ENCODE results near the gene MAP3K19. TPM values are rescaled to one million over a fixed set of nuclear protein-coding genes. Genes with fewer than 3 reads are reported as not detected.

MAP3K19 gene
- total RNA-seq, 1 experiment from 2014 or later = not detected

- H3K27ac Mint-ChIP-seq (ENCODE audit: unreplicated experiment) = no peak overlapping the region
- CTCF ChIA-PET = interaction anchor here (0.9 kb wide), 1 partner anchor 11 kb away, joined by 3 read pairs; no protein-coding TSS in a partner anchor
- H3K36me3 Mint-ChIP-seq (ENCODE audit: insufficient read depth, unreplicated experiment) = no peaks in the 10 kb centered on the region
- no peaks in the 10 kb centered on the region for H3K9me3 Mint-ChIP-seq (ENCODE audit: low read depth, unreplicated experiment)
- no peak overlapping the region for H3K4me3 Mint-ChIP-seq (ENCODE audit: low read depth, unreplicated experiment)
- no peaks in the 10 kb centered on the region for H3K4me1 Mint-ChIP-seq (ENCODE audit: low read depth, unreplicated experiment)
- DNase-seq = no peak
- intact Hi-C loops (cut with micrococcal nuclease; ENCODE audit: unreplicated experiment) = no loop called here
- no TSS peak for BruUV-seq (replicated peaks)
- no peak for TF ChIP-seq CTCF (IDR thresholded peaks at IDR 0.05; ENCODE audit: unreplicated experiment)
- H3K27me3 Mint-ChIP-seq (ENCODE audit: unreplicated experiment) = no peaks in the 10 kb centered on the region
Observed at GRCh38 chr2:134999521-134999920, 47.7 kb downstream of the MAP3K19 start.

DNA sequence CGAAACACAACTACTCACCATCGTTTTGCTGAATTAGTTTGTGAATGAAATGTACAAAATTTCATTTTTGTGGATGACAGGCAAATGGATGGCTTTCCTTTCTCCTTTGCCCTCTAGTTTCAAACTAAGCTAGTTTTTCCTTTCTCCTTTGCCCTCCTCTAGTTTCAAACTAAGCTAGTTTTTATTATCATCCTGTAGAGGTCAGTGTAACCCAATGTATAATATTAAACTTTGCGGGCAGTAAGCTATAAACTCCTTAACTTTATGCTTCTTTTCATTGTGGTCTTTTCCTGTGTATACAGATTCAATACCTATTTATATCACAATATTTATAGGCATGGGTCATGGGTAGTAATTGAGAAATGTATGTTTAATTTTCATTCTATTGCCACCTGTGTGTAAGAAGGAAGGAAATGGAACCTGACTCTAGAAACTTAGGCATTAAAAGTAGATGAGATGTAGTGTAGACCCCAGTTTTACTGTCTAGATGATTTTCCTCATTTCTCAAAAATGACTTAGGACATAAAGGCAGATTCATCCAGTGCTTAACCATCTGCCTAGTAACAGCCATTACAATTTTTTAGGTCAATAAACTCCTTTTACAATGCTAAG is 58.1 kb downstream of the MAP3K19 start:
- no peak for TF ChIP-seq CTCF (IDR thresholded peaks at IDR 0.05; ENCODE audit: unreplicated experiment)
- Mint-ChIP-seq H3K27me3 (ENCODE audit: unreplicated experiment) (peaks cover 36% of the 10 kb centered on the region), H3K36me3 (ENCODE audit: insufficient read depth, unreplicated experiment) (no peaks in the 10 kb centered on the region), H3K4me1 (ENCODE audit: low read depth, unreplicated experiment) (no peaks in the 10 kb centered on the region), H3K4me3 (ENCODE audit: low read depth, unreplicated experiment) (no peak overlapping the region), H3K27ac (ENCODE audit: unreplicated experiment) (no peak overlapping the region), H3K9me3 (ENCODE audit: low read depth, unreplicated experiment) (no peaks in the 10 kb centered on the region)
- BruUV-seq (replicated peaks) = no TSS peak
- intact Hi-C loops (cut with micrococcal nuclease; ENCODE audit: unreplicated experiment) = loop anchor here (1.0 kb wide), 2 partner anchors 721 to 808 kb away; no protein-coding TSS in a partner anchor
- DNase-seq = no peak
- CTCF ChIA-PET = interaction anchor here (0.6 to 2.0 kb wide), 13 partner anchors 10 to 808 kb away, joined by 3 to 29 read pairs (median 3); partner anchors contain the start of gene UBXN4

GRCh38 chr2:134985061-134985460 is 62.2 kb downstream of the MAP3K19 start:
- no peaks in the 10 kb centered on the region for H3K36me3 Mint-ChIP-seq (ENCODE audit: insufficient read depth, unreplicated experiment)
- DNase-seq = no peak
- no peak overlapping the region for H3K27ac Mint-ChIP-seq (ENCODE audit: unreplicated experiment)
- H3K4me3 Mint-ChIP-seq (ENCODE audit: low read depth, unreplicated experiment) = no peak overlapping the region
- CTCF ChIA-PET = no interaction called here
- no TSS peak for BruUV-seq (replicated peaks)
- H3K4me1 Mint-ChIP-seq (ENCODE audit: low read depth, unreplicated experiment) = no peaks in the 10 kb centered on the region
- intact Hi-C loops (cut with micrococcal nuclease; ENCODE audit: unreplicated experiment) = no loop called here
- H3K9me3 Mint-ChIP-seq (ENCODE audit: low read depth, unreplicated experiment) = no peaks in the 10 kb centered on the region
- H3K27me3 Mint-ChIP-seq (ENCODE audit: unreplicated experiment) = peaks cover 36% of the 10 kb centered on the region
- TF ChIP-seq CTCF (IDR thresholded peaks at IDR 0.05; ENCODE audit: unreplicated experiment) = no peak

GRCh38 chr2:134982603-134983002 is 64.6 kb downstream of the MAP3K19 start:
- no peak for TF ChIP-seq CTCF (IDR thresholded peaks at IDR 0.05; ENCODE audit: unreplicated experiment)
- DNase-seq = no peak
- Mint-ChIP-seq H3K36me3 (ENCODE audit: insufficient read depth, unreplicated experiment) (no peaks in the 10 kb centered on the region), H3K9me3 (ENCODE audit: low read depth, unreplicated experiment) (no peaks in the 10 kb centered on the region), H3K4me1 (ENCODE audit: low read depth, unreplicated experiment) (no peaks in the 10 kb centered on the region), H3K27me3 (ENCODE audit: unreplicated experiment) (peaks cover 22% of the 10 kb centered on the region), H3K27ac (ENCODE audit: unreplicated experiment) (no peak overlapping the region), H3K4me3 (ENCODE audit: low read depth, unreplicated experiment) (no peak overlapping the region)
- CTCF ChIA-PET = no interaction called here
- no TSS peak for BruUV-seq (replicated peaks)
- intact Hi-C loops (cut with micrococcal nuclease; ENCODE audit: unreplicated experiment) = no loop called here

All from Calu3 (cell line).